Type B pancreatic cell (in vitro differentiated cells): ENCODE results near the gene PLPP3. TPM values are rescaled to one million over a fixed set of nuclear protein-coding genes. Genes with fewer than 3 reads are reported as not detected.

Experiments used
- DNase-seq: peaks from one replicate; pipeline ENCODE4 v3.0.0; 2021; ENCODE audit warnings: mixed read lengths; ENCODE audit not compliant: unreplicated experiment; ENCODE audit errors: extremely low spot score
- H3K27ac Mint-ChIP-seq: 2 replicates; pipeline ENCODE4 v1.8.0; 2021; ENCODE audit warnings: mild to moderate bottlenecking, mixed read lengths
- H3K27me3 Mint-ChIP-seq: 2 replicates; pipeline ENCODE4 v1.8.0; 2021; ENCODE audit warnings: mixed read lengths
- H3K36me3 Mint-ChIP-seq: 2 replicates; pipeline ENCODE4 v1.8.0; 2021; ENCODE audit warnings: mixed read lengths
- H3K4me1 Mint-ChIP-seq: one replicate; pipeline ENCODE4 v1.8.0; 2021; ENCODE audit warnings: mixed read lengths; ENCODE audit not compliant: unreplicated experiment
- H3K4me3 Mint-ChIP-seq: 2 replicates; pipeline ENCODE4 v1.8.0; 2021; ENCODE audit warnings: mild to moderate bottlenecking, mixed read lengths
- H3K9me3 Mint-ChIP-seq: 2 replicates; pipeline ENCODE4 v1.8.0; 2021; ENCODE audit warnings: mixed read lengths
- CTCF ChIP-seq: fragments of 200-600 bp; sonication (generic); conservative IDR thresholded peaks from 2 replicates; pipeline ENCODE4 v1.5.0; 2021; ENCODE audit warnings: antibody characterized with exemption, mild to moderate bottlenecking
- total RNA-seq: library from RNA; stranded (reverse); gene quantifications from 2 replicates; pipeline ENCODE4 v1.2.1, GENCODE V29; 2021; ENCODE audit warnings: low replicate concordance

Gene PLPP3
- total RNA-seq, 1 donor from 2014 or later, result 79.0 TPM

GRCh38 chr1:56501888-56502287, 77.5 kb downstream of the PLPP3 start:
- Mint-ChIP-seq H3K27ac (no peak overlapping the region), H3K36me3 (peaks cover 76% of the 10 kb centered on the region), H3K4me3 (no peak overlapping the region), H3K9me3 (peaks cover 3% of the 10 kb centered on the region), H3K4me1 (peaks cover 50% of the 10 kb centered on the region), H3K27me3 (no peaks in the 10 kb centered on the region)
- peak; percentile 11 for DNase-seq
- TF ChIP-seq CTCF, result no peak

- H3K36me3 Mint-ChIP-seq, result peaks cover 76% of the 10 kb centered on the region
- no peaks in the 10 kb centered on the region for H3K27me3 Mint-ChIP-seq
- TF ChIP-seq CTCF, result no peak
- H3K4me1 Mint-ChIP-seq, result peaks cover 49% of the 10 kb centered on the region
- DNase-seq, result no peak
- H3K4me3 Mint-ChIP-seq, result no peak overlapping the region
- H3K27ac Mint-ChIP-seq, result no peak overlapping the region
- H3K9me3 Mint-ChIP-seq, result no peaks in the 10 kb centered on the region
Measured at GRCh38 chr1:56501426-56501825, 77.9 kb downstream of the PLPP3 start.

GRCh38 chr1:56496821-56497772, 82.3 kb downstream of the PLPP3 start:
- Mint-ChIP-seq H3K27me3 (no peaks in the 10 kb centered on the region), H3K27ac (no peak overlapping the region), H3K36me3 (peaks cover 63% of the 10 kb centered on the region), H3K9me3 (no peaks in the 10 kb centered on the region), H3K4me1 (peaks cover 62% of the 10 kb centered on the region), H3K4me3 (no peak overlapping the region)
- DNase-seq, result no peak
- no peak for TF ChIP-seq CTCF

- H3K27ac Mint-ChIP-seq, result no peak overlapping the region
- no peak overlapping the region for H3K4me3 Mint-ChIP-seq
- peaks cover 63% of the 10 kb centered on the region for H3K4me1 Mint-ChIP-seq
- H3K27me3 Mint-ChIP-seq, result no peaks in the 10 kb centered on the region
- no peak for DNase-seq
- peaks cover 61% of the 10 kb centered on the region for H3K36me3 Mint-ChIP-seq
- H3K9me3 Mint-ChIP-seq, result no peaks in the 10 kb centered on the region
- no peak for TF ChIP-seq CTCF
Measured at GRCh38 chr1:56496158-56496557, 83.2 kb downstream of the PLPP3 start.

- H3K4me3 Mint-ChIP-seq, result no peak overlapping the region
- H3K4me1 Mint-ChIP-seq, result peaks cover 61% of the 10 kb centered on the region
- H3K9me3 Mint-ChIP-seq, result peaks cover 1% of the 10 kb centered on the region
- no peaks in the 10 kb centered on the region for H3K27me3 Mint-ChIP-seq
- TF ChIP-seq CTCF, result no peak
- DNase-seq, result peak; percentile 32
- H3K27ac Mint-ChIP-seq, result no peak overlapping the region
- peaks cover 56% of the 10 kb centered on the region for H3K36me3 Mint-ChIP-seq
Measured at GRCh38 chr1:56495538-56495937, 83.8 kb downstream of the PLPP3 start.
